NCI-H524 treated with DMSO at 0.1 percent for 48 hours (cell line): ENCODE measurements around the gene EVA1C.
"Not testable (repeated sequence)": the region's sequence is repeated elsewhere in the genome, so short reads cannot be mapped to it uniquely, and the experiment has no call there.

ENCODE experiments used
- DNase-seq: peaks from one replicate; lab custom pipeline; 2025; lab: John Stamatoyannopoulos, UW

EVA1C gene

DNA sequence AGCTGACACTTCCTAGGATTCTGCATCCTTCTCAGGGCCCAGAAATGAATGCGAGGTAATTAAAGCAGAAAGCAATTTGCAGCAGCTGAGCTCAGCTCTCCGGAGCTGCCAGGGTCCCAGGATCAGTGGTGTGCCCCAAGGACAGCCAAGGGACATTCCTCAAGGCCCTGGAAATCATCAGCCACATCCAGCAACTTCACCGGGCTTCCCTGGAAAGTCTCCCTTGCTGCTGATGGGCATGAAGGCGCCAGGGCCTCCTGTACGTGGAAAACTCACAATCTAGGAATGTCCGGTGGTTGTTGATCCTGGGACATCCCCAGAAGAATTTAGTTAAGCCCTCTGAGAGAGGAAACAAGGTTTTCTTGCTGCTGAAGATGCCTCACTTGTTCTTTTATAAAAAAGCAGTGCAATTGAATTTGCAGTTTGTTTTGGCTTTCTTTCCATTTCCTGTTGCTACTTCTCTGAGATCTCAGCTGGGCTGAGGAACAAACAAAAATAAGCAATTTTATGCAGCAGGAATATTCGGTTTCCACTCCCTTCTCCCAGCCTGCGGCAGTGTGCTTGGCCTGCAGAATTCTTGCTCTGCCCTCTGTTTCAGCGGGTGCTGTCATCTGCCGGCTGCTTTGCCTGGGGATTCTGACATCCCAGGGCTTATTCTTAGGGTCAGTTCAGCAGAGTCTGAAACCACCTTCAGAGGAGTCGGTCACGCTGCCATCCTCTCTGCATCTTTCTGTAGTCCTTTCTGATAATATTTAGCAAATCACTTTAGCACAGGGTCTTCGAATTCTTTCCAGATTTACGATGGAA, 86.9 kb downstream of the EVA1C start:
- DNase-seq, result no peak

DNA sequence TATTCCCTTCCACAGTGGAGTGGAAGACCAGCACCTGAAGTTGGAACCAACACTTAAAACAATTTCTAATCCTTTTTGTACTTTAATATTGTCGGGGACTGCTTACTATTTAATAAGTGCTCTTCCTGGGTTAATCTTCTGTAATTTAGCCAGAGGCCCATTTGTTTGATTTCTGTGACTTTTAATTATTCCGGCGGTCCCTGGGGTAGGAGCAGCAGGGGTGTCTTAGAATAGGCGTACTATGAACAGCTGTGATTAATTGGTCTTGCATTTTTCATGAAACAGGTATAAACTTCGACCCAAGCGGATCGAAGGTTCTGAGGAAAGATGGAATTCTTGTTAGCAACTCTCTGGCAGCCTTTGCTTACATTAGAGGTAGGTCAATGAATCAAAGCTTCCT, 91.1 kb downstream of the EVA1C start:
- DNase-seq, result not testable (repeated sequence)

DNA sequence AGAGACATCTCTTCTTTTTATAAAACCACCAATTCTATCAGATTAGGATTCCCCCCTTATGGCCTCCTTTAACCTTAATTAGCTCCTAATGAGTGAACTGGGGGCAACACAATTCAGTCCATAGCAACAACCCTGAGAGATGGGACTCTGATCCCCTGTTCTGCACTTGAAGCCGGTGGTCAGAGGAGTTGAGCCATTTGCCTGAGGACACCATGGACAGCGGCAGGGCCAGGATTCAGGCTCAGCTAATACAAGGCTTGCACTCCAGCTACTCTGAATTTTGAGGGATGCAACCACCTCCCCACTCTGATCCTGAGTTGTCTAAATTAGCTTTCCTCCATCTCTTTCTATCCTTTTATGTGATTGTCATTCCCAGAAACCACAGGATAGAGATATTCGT, 93.3 kb downstream of the EVA1C start:
- DNase-seq, result not testable (repeated sequence)

DNA sequence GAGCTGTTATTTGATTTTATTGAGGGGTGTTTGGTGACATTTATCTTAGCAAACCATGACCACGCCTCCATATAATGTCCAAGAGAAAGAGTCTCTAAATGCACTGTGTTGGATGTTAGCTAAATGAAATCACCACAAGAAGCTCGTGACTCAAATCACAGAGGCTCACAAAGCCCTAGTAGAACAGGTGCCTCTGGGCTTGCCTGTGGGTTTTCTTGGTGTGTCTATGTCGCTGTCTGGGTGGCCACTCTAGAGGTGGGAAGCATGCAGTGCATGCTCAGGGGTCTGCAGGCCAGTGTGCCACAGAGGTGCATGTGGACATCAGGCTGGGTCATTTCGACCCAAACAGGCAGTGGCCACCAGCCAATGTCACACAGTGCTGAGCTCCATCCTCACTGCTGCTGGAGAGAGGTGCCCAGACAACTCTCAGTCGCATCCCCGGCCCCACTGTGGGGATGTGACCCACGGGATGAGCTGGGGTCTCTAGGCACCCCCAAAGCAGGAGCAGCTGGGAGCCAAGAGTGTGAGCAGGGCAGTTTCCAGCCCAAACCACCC, 94.0 kb downstream of the EVA1C start:
- DNase-seq, result not testable (repeated sequence)

DNA sequence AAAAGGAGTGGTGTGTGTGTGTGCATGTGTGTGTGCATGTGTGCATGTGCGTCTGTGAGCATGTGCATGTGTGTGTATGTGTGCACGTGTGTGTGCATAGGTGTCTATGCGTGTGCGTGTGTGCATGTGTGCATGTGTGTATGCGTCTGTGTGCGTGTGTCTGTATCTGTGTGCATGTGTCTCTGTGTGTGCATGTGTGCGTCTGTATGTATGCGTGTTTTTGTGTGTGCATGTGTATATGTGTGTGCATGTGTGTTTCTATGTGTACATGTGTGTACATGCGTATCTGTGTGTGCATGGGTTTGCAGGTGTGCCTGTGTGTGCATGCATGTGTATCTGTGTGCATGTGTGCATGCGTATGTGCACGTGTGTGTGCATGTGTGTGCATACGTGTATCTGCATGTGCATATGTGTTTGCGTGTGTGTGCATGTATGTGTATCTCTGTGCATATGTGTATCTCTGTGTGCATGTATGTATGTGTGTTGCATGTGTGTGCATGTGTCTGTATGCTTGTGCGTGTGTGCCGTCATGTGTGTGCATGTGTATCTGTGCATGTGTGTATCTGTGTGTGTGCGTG, 94.9 kb downstream of the EVA1C start:
- no peak for DNase-seq

DNA sequence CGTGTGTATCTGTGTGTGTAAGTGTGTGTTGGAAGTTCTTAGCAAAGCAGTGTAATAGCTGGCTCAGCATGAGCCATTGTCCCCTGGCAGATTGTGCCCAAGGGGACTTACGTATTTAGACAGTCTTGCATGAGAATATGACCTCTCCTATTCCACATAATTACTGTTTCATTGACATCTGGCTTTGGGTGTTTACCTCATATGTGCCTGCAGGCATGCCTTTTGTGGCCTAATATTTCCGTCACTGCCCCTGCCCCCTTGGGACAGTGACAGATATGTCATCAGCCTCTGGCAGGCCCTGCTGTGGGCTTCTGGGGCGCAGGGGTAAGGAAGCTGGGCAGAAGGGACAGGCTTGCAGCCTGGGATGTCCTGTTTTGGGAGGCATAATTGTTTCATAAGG, 95.5 kb downstream of the EVA1C start:
- DNase-seq, result not testable (repeated sequence)

DNA sequence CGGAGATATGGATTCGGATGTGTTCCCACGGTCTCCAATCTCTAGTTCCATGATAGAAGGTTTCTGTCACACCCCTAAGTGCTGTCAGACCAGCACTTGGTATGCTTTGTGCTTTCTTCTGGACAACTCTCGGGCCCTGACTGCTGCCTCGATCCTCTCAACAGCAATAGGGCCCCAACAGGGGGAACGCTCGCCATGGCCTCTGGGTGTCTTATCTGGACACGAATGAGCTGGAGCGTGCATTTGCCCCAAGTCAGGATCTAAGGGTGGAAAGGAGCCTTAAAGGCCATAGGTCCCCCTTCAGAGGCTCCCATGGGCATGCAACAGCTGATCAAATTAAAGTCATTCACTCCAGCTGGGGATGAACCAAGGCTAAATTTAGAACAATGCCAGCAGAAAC, 96.1 kb downstream of the EVA1C start:
- no peak for DNase-seq

DNA sequence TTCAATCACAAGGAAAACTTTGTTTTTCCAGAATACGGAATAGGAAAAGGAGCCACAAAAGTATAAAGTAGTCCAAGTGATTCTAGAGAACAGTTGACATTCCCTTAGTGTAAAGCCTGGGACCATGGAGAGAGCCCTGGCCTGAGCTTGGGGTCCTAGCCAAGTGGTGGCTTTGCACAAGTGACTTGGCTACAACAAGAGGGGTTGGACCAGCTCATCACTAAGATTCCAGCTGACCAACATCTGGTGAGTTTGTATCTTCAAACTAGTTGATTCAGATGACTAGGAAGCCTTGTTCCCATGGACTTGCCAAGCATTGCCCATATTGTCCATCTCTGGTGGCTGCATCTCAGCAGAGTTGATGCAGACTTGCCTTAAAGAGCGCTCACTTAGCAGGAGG, 96.5 kb downstream of the EVA1C start:
- not testable (repeated sequence) for DNase-seq

DNA sequence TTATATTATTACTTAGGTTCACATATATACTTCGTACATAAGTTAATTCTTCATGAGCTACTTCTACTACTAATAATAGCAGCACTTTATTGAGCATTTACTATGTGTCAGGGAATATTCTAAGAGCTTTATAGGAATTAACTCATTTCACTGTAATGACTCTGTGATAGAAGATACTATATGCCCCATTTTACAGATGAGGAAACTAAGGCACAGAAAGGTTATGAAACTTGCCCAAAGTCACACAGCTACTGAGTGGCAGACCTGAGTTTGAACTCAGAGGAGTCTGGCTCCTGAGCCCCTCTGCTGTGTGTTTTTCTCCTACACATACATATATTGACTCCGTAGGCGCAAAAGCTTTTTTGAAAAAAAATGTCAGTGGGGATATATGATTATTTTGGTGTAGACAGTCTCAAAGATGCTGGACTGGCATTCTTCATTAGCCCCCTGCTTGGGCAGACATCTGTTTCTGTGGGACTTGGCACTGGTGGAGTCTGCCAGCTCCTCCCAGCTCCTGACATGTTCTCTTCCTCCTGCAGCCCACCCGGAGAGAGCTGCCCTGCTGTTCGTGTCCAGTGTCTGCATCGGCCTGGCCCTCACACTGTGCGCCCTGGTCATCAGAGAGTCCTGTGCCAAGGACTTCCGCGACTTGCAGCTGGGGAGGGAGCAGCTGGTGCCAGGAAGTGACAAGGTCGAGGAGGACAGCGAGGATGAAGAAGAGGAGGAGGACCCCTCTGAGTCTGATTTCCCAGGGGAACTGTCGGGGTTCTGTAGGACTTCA, 102.0 kb downstream of the EVA1C start:
- no peak for DNase-seq

DNA sequence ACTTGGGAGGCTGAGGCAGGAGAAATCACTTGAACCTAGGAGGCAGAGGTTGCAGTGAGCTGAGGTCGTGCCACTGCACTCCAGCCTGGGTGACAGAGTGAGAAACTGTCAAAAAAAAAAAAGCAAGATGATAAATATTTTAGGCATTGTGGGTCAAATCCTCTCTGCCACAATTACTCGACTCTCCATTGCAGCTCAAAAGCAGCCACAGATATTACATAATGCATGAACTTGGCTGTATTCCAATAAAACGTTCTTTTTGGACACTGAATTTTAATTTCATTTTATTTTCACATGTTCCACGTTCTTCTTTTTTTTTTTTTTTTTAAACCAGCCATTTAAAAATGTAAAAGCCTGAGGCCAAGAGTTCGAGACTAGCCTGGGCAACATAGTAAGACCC, 103.4 kb downstream of the EVA1C start:
- no peak for DNase-seq

DNA sequence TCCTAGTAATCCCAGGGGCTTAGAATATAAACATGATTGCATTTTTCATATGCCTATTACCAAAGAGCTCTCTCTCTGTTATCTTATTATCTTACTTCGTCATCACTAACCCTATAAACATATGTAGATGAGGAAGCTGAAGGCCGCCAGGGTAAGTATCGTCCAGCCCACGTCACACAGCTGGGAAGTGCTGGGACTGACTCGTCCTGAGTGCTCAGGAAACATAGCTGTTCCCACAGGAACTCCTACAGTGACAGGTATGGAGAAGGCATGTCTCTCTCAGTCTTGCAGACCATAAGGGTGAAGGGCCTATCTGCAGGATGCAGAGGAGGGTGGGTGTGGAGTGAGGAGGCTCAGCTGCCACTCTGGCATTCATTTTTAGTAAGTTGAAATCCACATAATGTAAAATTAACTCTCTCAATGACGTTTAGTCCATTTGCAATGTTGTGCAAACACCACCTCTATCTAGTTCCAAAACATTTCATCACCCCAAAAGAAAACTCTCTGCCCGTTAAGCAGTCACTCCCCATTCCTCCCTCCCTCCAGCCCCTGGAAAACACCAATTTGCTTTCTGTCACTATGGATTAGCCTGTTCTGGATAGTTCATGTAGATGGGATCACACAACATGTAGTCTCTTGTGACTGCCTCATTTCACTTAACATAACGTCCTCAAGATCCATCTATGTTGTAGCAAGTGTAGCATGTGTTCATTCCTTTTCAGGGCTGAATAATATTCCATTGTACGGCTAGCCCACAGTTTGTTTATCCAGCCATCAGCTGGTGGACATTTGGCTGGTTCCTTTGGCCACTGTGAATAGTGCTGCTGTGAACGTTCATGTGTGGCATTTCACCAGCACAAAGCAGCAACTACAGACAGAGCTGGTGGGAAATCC, 104.5 kb downstream of the EVA1C start:
- no peak for DNase-seq

DNA sequence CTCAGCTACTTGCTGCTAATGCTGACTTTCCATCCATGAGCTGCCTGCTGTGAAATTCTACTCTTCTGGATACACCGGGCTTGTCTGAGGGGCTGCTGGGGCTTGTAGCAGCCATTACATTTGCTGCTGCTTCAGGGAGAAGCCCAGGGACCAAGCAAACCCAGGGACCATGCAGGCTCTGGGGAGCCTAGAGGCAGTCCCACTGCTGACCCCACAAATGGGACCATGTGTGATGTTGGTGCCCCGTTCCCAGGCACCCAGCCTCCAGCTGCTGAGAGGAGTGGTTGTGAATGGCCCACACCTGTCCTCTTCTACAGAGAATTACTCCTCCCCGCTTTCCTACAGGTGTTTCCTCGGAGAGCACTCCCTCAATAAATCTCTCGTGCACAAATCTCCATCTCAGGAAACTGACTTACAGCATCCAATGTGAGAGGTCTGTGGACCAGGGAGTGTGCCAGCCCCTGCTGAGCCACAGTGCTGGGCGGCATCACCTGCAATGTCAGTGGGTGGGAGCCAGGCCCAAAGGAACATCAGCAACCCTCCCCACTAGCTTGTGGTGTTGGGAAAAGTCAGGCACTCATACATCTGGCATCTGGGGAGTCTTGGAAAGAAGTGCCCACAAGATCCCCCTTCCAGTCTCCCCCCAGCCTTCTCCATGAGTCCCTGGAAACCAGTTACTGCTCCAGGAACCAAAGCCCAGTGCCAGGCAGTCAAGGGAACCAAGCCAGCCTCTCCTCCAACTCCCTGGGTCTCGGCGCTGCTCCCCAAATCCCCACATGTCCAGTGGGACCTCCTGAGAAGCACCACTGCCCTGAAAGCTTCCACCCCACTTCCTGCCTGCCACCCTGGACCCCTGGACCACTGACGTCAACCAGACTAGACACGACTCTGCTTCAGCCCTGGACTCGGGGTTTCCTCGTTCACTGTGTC, 107.7 kb downstream of the EVA1C start:
- no peak for DNase-seq

DNA sequence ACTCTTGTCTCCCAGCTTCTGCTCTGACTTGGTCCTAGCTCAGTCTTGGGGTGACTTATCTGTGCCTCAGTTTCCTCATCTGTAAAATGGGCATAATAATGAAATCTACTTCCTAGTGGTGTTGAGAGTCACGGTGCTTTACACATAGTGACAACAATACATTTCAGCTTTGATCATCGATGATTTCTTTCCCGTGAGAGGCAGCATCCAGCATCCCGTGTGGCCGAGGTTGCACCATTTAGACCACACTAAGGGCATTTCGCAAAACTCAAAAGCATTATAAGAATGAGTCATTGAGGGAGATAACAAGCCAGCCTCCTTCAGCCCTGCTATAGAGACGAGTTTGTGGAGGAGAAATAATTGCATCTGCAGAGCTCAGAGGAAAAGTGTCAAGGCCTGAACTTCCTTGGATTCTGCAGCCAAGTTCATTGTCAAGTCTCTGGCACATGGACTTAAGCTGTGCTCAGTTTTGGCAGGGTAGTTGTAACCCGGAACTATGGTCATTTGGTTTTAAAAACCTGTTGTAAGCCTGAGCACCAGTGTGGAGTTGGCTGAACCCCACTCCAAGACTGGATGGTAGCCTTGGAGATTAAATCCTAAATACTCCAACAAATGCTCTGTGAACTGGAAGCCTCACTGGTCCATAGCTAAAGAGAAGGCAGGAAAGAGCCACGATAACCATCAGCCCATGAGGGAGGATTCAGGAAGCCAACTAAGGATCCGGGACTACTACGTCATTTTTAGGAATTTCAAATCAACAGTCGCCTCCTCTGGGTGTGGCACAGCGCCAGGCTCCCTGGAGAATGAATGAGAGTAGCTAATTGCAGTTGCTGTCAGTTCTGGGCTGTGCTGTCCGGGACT, 108.6 kb downstream of the EVA1C start:
- no peak for DNase-seq

DNA sequence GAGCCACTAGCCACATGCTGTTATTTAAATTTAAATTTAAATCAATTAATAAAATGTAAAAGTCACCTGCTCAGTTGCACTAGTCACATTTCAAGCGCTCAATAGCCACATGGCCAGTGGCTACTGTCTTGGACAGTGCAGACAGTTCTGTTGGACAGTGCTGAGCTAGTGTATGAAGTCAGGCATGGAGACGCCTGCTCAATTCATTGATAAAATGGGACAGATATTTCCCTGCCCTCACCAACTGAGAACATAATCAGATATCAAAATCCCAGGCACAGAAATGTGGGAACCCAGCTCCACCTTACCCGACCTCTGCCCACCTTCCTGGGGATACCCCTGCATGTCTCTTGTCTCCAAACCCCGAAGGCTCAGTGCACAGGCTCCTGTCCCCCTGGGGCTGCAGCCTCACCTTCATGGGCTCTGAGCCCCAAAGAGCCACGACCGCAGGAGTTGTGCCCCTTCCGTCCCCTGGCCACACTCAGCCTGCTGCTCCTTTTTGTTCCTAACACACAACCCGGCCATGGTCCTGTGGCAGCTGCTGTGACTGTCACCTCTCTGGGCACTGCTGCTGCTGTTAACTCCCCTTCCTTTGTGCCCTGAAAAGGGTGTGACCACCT, 109.3 kb downstream of the EVA1C start:
- no peak for DNase-seq

DNA sequence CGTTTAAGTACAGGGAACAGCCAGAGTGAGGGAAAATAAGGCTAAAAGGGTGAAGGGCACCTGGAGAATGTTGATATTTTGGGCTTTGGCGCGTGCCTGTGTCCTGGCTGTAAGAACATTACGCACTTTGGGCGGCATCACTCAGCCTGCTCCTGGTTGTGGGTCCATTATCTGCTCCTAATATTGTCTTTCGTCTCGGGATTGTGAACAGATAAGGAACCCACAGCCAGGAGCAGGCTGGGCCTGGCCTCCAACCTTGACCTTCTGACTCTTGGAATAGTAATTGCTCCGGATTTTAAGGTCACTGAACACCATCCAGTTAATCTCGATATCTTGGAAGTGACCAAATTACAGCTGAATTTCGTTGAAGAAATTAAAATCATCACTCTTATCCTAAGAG, 111.0 kb downstream of the EVA1C start:
- no peak for DNase-seq

DNA sequence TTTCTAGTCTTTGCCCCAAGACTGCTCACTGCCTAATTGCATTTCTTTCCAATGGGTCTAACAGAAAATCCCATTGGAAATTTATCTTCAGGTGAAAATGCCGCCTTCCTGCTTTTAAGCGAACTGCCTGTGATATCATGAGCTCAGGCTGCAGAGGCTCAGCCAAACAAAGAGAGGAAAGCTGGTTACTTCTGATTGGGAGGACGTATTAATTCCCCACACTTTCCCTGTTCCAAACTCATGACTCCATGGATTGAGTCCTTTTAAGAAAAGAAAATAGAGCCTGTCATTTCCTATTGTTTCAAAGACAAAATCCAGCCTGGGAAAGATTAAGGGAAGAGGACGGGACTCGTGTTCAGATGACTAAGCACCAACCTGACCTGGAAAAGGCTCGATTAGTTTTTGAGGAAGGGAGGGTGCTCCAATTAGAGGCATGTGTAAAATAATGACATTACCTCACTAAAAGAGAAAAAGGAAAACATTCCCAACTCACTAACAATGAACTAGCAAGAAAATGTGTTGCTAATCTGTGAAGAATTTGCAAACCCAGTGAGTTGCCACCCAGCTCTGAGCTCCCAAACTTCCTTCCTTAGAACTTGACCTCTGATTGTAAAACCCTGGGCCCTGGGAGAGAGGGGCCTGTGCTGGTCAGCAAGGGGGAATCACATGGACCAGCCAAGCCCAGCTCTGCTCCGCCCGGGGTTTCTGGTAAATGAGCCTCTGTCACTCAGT, 111.6 kb downstream of the EVA1C start:
- no peak for DNase-seq

DNA sequence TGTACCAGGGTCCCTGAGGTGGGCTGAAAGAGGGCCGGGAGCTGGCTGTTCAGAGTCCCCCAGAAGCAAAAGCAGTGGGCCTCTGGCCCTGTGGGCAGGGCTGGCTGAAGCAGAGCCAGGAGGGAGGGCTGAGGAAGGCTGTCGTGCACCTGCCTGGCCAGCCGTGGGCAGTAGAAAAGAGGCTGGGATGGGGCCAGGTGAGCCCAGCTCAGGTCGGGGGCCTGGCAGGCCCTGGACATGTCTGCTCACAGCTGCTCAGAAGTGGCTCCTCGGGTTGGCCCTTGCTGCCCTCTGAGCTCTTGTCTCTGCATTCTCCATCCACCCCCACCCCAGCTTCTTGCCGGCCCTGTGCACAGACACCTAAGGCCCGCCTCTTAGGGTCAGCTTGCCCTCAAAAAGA, 112.8 kb downstream of the EVA1C start:
- no peak for DNase-seq

DNA sequence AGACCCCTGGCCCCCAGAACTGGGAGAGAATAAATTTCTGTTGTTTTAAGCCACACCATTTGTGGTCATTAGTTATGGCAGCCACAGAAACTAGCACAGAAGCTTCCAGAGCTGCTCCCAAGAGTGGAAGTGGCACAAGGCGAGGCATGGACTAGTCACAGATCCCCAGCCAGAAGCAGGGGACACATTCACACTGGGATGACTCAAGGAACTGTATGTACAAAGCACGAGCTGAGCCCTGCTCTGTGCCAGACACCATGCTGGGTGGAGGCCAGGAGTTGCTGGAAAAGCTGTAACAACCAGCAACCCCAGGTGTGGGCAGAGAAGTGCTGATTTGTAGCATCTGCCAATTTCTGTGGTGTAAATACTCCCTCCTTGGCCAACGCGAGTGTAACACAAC, 117.2 kb downstream of the EVA1C start:
- DNase-seq, result no peak
